HepG2 (cell line): Measurements from ENCODE around the gene CHCHD6.

ENCODE experiments used
- CHD2 ChIP-seq: IDR thresholded peaks from 2 replicates; pipeline ENCODE4 v1.6.1; 2011; ENCODE audit warnings: low read depth, low read length, improper control_type of control experiment
- CTCF ChIP-seq: sonication (generic); formaldehyde crosslinking; IDR thresholded peaks from 2 replicates; pipeline ENCODE4 v1.5.0; 2020; ENCODE audit warnings: mild to moderate bottlenecking, missing genetic modification reagents, moderate library complexity
- ELF4 ChIP-seq: sonication (generic); formaldehyde crosslinking; IDR thresholded peaks from 2 replicates; pipeline ENCODE4 v1.5.0; 2020; ENCODE audit warnings: missing genetic modification reagents, mild to moderate bottlenecking, moderate library complexity, borderline replicate concordance
- JUN ChIP-seq: sonication (generic); formaldehyde crosslinking; IDR thresholded peaks from 2 replicates; pipeline ENCODE4 v1.4.0; 2020; ENCODE audit warnings: mild to moderate bottlenecking, missing genetic modification reagents
- MYC ChIP-seq: sonication (generic); formaldehyde crosslinking; IDR thresholded peaks from 2 replicates; pipeline ENCODE4 v1.9.0; 2021; ENCODE audit warnings: missing genetic modification reagents, borderline replicate concordance
- PHF21A ChIP-seq: sonication (generic); formaldehyde crosslinking; IDR thresholded peaks from 2 replicates; pipeline ENCODE4 v1.5.0; 2020; ENCODE audit warnings: mild to moderate bottlenecking, missing genetic modification reagents
- POLR2AphosphoS5 ChIP-seq: IDR thresholded peaks from 2 replicates; pipeline ENCODE4 v1.6.1; 2012; ENCODE audit warnings: low read depth, low read length
- POLR2G ChIP-seq: fragments of 200-400 bp; formaldehyde crosslinking; IDR thresholded peaks from 2 replicates; pipeline ENCODE4 v1.6.1; 2018; ENCODE audit warnings: mild to moderate bottlenecking, low read depth, low read length, moderate library complexity
- PTBP1 ChIP-seq: fragments of 200-400 bp; formaldehyde crosslinking; IDR thresholded peaks from 2 replicates; pipeline ENCODE4 v1.6.1; 2018; ENCODE audit warnings: low read length, low read depth; ENCODE audit not compliant: poor library complexity, severe bottlenecking
- REST ChIP-seq, 2 experiments: IDR thresholded peaks; 2 replicates each; pipeline ENCODE4 v1.6.1; 2011 to 2012; ENCODE audit warnings: low read length in 2 of 2, borderline replicate concordance in 1 of 2, low read depth in 1 of 2, mild to moderate bottlenecking in 1 of 2, moderate library complexity in 1 of 2
- YEATS2 ChIP-seq: sonication (generic); formaldehyde crosslinking; IDR thresholded peaks from 2 replicates; pipeline ENCODE4 v1.4.0; 2020; ENCODE audit warnings: missing genetic modification reagents, borderline replicate concordance
- ZFP1 ChIP-seq: IDR thresholded peaks from 2 replicates; pipeline ENCODE4 v1.6.1; 2016
- ZNF124 ChIP-seq: sonication (generic); formaldehyde crosslinking; IDR thresholded peaks from 2 replicates; pipeline ENCODE4 v1.4.0; 2020; ENCODE audit warnings: missing genetic modification reagents

DNA sequence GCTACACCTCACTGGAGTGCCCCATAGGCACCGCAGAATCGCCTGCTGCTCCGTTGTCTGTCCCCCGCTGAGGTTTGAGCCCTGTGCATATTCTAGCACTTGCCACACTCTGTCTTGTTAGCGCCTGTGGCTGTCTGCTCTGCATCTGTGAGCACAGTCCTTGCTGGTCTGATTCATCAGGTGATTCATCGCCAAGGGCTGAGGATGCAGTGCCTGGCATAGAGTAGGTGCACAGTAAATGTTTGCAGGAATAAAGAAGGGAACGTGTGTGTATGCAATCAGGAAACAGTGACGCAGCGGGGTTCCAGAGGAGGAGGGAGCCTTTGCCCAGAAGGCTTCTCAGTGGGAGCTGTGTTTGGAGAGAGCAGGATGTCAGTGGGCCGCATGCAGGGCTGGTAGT lies 154.8 kb downstream of the CHCHD6 start:
- TF ChIP-seq POLR2G, result no peak
- no peak for TF ChIP-seq ZFP1 (CRISPR knock-in tag)
- TF ChIP-seq MYC, result no peak
- no peak for TF ChIP-seq YEATS2 (CRISPR knock-in tag)
- no peak for TF ChIP-seq POLR2AphosphoS5
- TF ChIP-seq ELF4 (CRISPR knock-in tag), result no peak
- no peak for TF ChIP-seq ZNF124 (CRISPR knock-in tag)
- TF ChIP-seq JUN (CRISPR knock-in tag), result no peak
- TF ChIP-seq CHD2, result no peak
- no peak for TF ChIP-seq CTCF (CRISPR knock-in tag)
- TF ChIP-seq PTBP1, result no peak
- TF ChIP-seq REST (IDR thresholded peaks at IDR 0.05; ENCODE audit: borderline replicate concordance in 1 of 2, low read depth in 1 of 2, low read length in 2 of 2), result no peak
- no peak for TF ChIP-seq PHF21A
